Measurements from ENCODE around the gene FOXO4. TPM values are rescaled to one million over a fixed set of nuclear protein-coding genes. Genes with fewer than 3 reads are reported as not detected.

Gene FOXO4
- total RNA-seq, 1 experiment from 2014 or later: 14.7 TPM

DNA sequence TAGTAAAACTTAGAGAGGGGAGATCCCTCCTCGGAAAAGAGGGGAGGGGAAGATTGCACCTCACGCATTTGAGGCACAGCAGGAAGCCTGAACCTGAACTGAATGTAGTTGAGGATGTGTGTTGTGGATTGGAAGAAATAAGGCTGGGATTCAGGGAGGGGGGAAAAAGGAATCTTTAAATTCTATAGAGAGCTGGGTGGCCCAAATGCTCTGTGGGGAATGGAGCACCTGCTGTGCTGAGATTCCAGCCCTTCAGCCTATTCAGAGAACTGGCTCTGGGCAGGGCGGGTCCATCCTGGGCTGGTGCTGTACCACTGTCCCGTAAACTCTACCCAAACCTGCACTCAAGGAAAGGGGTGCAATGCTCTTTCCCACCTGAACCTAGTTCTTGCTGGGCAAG, 4.1 kb downstream of the FOXO4 start:
- Histone ChIP-seq H2AFZ (ENCODE audit: low read depth, low read length, poor library complexity, severe bottlenecking) (no peak overlapping the region), H3K36me3 (ENCODE audit: control insufficient read depth in 1 of 2, insufficient read depth in 2 of 2, low read length in 2 of 2) (no peaks in the 10 kb centered on the region), H3K27me3 (ENCODE audit: insufficient read depth, low read length) (no peaks in the 10 kb centered on the region), H3K9me2 (ENCODE audit: insufficient read depth) (no peaks in the 10 kb centered on the region), H3K9ac (ENCODE audit: low read length) (no peak overlapping the region), H4K20me1 (ENCODE audit: insufficient read depth) (no peaks in the 10 kb centered on the region), H3K9me3 (ENCODE audit: control insufficient read depth in 1 of 2, insufficient read depth in 1 of 2, low read depth in 1 of 2, low read length in 2 of 2) (no peaks in the 10 kb centered on the region), H3K4me2 (ENCODE audit: low read length) (no peak overlapping the region), H3K4me1 (ENCODE audit: control insufficient read depth in 1 of 2, insufficient read depth in 2 of 2, low read length in 2 of 2) (peaks cover 0 to 14% of the 10 kb centered on the region in 2 experiments; a peak in 2 of 4 replicates), H3K27ac (ENCODE audit: low read depth, low read length) (no peak overlapping the region), H3K79me2 (ENCODE audit: insufficient read depth, low read length) (no peaks in the 10 kb centered on the region), H3K4me3 (replicated peaks in 1 of 2; ENCODE audit: low read depth in 1 of 2, low read length in 2 of 2) (no peak overlapping the region)
- ATAC-seq (no peak), DNase-seq (ENCODE audit: low read depth, low spot score) (no peak)
- no peak for TF ChIP-seq ZFX (IDR thresholded peaks at IDR 0.05)
- TF ChIP-seq SIN3A (IDR thresholded peaks at IDR 0.05; ENCODE audit: low read depth): no peak
- TF ChIP-seq EZH2 (IDR thresholded peaks at IDR 0.05): no peak
- ChIA-PET POLR2A (no interaction called here), CTCF (no interaction called here), RAD21 (ENCODE audit: low non-redundant PET in 1 of 2, low total read pairs in 2 of 2, uncharacterized antibody in 2 of 2, unreplicated experiment in 2 of 2) (no interaction called here)
- intact Hi-C loops (cut with micrococcal nuclease): loop anchor here (5.0 kb wide), 1 partner anchor 78 kb away; no protein-coding TSS in a partner anchor
- no TSS peak for BruUV-seq (replicated peaks)

DNA sequence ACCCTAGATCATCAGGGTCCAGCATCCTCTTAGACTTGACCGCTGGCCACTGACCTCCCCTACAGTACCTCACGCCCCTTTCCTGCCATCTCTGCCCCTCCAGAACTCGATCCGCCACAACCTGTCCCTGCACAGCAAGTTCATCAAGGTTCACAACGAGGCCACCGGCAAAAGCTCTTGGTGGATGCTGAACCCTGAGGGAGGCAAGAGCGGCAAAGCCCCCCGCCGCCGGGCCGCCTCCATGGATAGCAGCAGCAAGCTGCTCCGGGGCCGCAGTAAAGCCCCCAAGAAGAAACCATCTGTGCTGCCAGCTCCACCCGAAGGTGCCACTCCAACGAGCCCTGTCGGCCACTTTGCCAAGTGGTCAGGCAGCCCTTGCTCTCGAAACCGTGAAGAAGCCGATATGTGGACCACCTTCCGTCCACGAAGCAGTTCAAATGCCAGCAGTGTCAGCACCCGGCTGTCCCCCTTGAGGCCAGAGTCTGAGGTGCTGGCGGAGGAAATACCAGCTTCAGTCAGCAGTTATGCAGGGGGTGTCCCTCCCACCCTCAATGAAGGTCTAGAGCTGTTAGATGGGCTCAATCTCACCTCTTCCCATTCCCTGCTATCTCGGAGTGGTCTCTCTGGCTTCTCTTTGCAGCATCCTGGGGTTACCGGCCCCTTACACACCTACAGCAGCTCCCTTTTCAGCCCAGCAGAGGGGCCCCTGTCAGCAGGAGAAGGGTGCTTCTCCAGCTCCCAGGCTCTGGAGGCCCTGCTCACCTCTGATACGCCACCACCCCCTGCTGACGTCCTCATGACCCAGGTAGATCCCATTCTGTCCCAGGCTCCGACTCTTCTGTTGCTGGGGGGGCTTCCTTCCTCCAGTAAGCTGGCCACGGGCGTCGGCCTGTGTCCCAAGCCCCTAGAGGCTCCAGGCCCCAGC, 5.2 kb downstream of the FOXO4 start:
- RAD21 ChIA-PET (ENCODE audit: low non-redundant PET in 1 of 2, low total read pairs in 2 of 2, uncharacterized antibody in 2 of 2, unreplicated experiment in 2 of 2): no interaction called here
- no peak for TF ChIP-seq EZH2 (IDR thresholded peaks at IDR 0.05)
- TF ChIP-seq FOSL1 (IDR thresholded peaks at IDR 0.05; ENCODE audit: low read depth): no peak
- no peak for TF ChIP-seq POLR2A (IDR thresholded peaks at IDR 0.05; ENCODE audit: borderline replicate concordance, extremely low read depth, insufficient read depth, insufficient read length)
- TF ChIP-seq RAD21 (IDR thresholded peaks at IDR 0.05; ENCODE audit: low read depth): no peak
- TF ChIP-seq JUND (IDR thresholded peaks at IDR 0.05): no peak
- TF ChIP-seq EGR1 (IDR thresholded peaks at IDR 0.05; ENCODE audit: low read depth): no peak
- TF ChIP-seq YY1 (IDR thresholded peaks at IDR 0.05; ENCODE audit: extremely low read depth, insufficient replicate concordance, low read depth, low read length): no peak
- TF ChIP-seq CBX3 (IDR thresholded peaks at IDR 0.05; ENCODE audit: low read depth): no peak
- TF ChIP-seq CEBPB (IDR thresholded peaks at IDR 0.05; ENCODE audit: low read depth): no peak
- TF ChIP-seq, protein P1, sequence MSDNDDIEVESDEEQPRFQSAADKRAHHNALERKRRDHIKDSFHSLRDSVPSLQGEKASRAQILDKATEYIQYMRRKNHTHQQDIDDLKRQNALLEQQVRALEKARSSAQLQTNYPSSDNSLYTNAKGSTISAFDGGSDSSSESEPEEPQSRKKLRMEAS (IDR thresholded peaks at IDR 0.05): no peak
- TF ChIP-seq SIN3A (IDR thresholded peaks at IDR 0.05; ENCODE audit: low read depth): no peak
- TF ChIP-seq, protein P2, sequence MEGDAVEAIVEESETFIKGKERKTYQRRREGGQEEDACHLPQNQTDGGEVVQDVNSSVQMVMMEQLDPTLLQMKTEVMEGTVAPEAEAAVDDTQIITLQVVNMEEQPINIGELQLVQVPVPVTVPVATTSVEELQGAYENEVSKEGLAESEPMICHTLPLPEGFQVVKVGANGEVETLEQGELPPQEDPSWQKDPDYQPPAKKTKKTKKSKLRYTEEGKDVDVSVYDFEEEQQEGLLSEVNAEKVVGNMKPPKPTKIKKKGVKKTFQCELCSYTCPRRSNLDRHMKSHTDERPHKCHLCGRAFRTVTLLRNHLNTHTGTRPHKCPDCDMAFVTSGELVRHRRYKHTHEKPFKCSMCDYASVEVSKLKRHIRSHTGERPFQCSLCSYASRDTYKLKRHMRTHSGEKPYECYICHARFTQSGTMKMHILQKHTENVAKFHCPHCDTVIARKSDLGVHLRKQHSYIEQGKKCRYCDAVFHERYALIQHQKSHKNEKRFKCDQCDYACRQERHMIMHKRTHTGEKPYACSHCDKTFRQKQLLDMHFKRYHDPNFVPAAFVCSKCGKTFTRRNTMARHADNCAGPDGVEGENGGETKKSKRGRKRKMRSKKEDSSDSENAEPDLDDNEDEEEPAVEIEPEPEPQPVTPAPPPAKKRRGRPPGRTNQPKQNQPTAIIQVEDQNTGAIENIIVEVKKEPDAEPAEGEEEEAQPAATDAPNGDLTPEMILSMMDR (IDR thresholded peaks at IDR 0.05 in 2 of 3, conservative IDR thresholded peaks at IDR 0.05 in 1 of 3; ENCODE audit: borderline replicate concordance in 1 of 3, insufficient read depth in 1 of 3, low read depth in 2 of 3, low read length in 2 of 3): no peak
- TF ChIP-seq, protein P3, sequence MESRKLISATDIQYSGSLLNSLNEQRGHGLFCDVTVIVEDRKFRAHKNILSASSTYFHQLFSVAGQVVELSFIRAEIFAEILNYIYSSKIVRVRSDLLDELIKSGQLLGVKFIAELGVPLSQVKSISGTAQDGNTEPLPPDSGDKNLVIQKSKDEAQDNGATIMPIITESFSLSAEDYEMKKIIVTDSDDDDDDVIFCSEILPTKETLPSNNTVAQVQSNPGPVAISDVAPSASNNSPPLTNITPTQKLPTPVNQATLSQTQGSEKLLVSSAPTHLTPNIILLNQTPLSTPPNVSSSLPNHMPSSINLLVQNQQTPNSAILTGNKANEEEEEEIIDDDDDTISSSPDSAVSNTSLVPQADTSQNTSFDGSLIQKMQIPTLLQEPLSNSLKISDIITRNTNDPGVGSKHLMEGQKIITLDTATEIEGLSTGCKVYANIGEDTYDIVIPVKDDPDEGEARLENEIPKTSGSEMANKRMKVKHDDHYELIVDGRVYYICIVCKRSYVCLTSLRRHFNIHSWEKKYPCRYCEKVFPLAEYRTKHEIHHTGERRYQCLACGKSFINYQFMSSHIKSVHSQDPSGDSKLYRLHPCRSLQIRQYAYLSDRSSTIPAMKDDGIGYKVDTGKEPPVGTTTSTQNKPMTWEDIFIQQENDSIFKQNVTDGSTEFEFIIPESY (IDR thresholded peaks at IDR 0.05; ENCODE audit: extremely low read depth, insufficient replicate concordance, low read length): no peak
- TF ChIP-seq SP1 (IDR thresholded peaks at IDR 0.05; ENCODE audit: low read depth): no peak
- TF ChIP-seq ELF1 (IDR thresholded peaks at IDR 0.05; ENCODE audit: borderline replicate concordance, low read depth): no peak
- no peak for TF ChIP-seq SRF (IDR thresholded peaks at IDR 0.05; ENCODE audit: low read depth)

More for the DNA sequence above, 5.2 kb downstream of the FOXO4 start:
- H3K4me2 ChIP-seq (ENCODE audit: low read length): no peak overlapping the region
- ChIA-PET CTCF (interaction anchor here (1.1 kb wide), 1 partner anchor 30 kb away, joined by 3 read pairs; no protein-coding TSS in a partner anchor), POLR2A (no interaction called here)
- DNase-seq (ENCODE audit: low read depth, low spot score): no peak
- intact Hi-C loops (cut with micrococcal nuclease): no loop called here
- no peaks in the 10 kb centered on the region for H3K79me2 ChIP-seq (ENCODE audit: insufficient read depth, low read length)
- H3K27ac ChIP-seq (ENCODE audit: low read depth, low read length): no peak overlapping the region
- peaks cover 0 to 9% of the 10 kb centered on the region in 2 experiments; a peak in 1 of 4 replicates for H3K4me1 ChIP-seq (ENCODE audit: control insufficient read depth in 1 of 2, insufficient read depth in 2 of 2, low read length in 2 of 2)
- ATAC-seq: no peak
- H3K9me3 ChIP-seq (ENCODE audit: control insufficient read depth in 1 of 2, insufficient read depth in 1 of 2, low read depth in 1 of 2, low read length in 2 of 2): no peaks in the 10 kb centered on the region
- no peak overlapping the region for H3K9ac ChIP-seq (ENCODE audit: low read length)
- no peak overlapping the region for H3K4me3 ChIP-seq (replicated peaks in 1 of 2; ENCODE audit: low read depth in 1 of 2, low read length in 2 of 2)
- H3K27me3 ChIP-seq (ENCODE audit: insufficient read depth, low read length): no peaks in the 10 kb centered on the region
- no TSS peak for BruUV-seq (replicated peaks)
- no peaks in the 10 kb centered on the region for H3K36me3 ChIP-seq (ENCODE audit: control insufficient read depth in 1 of 2, insufficient read depth in 2 of 2, low read length in 2 of 2)
- no peaks in the 10 kb centered on the region for H3K9me2 ChIP-seq (ENCODE audit: insufficient read depth)
- H2AFZ ChIP-seq (ENCODE audit: low read depth, low read length, poor library complexity, severe bottlenecking): no peak overlapping the region
- no peaks in the 10 kb centered on the region for H4K20me1 ChIP-seq (ENCODE audit: insufficient read depth)
